HG02759 (cell line): ENCODE measurements around the gene C10orf105.

Experiments used
- ATAC-seq: cut with Tn5 transposase; IDR thresholded peaks from one replicate; pipeline ENCODE4 v1.9.1; 2021; ENCODE audit warnings: mild to moderate bottlenecking, moderate library complexity; ENCODE audit not compliant: unreplicated experiment

Gene C10orf105

GRCh38 chr10:71700731-71701368, 18.7 kb downstream of the C10orf105 start:
- ATAC-seq = no peak

- ATAC-seq = no peak
Measured at GRCh38 chr10:71698737-71699136, 20.8 kb downstream of the C10orf105 start.

GRCh38 chr10:71697938-71698709, 21.5 kb downstream of the C10orf105 start:
- no peak for ATAC-seq

GRCh38 chr10:71696628-71697326, 22.8 kb downstream of the C10orf105 start:
- ATAC-seq = no peak

- no peak for ATAC-seq
Measured at GRCh38 chr10:71695502-71696476, 23.8 kb downstream of the C10orf105 start.

GRCh38 chr10:71694567-71694968, 25.0 kb downstream of the C10orf105 start:
- ATAC-seq = peak; percentile 86

- ATAC-seq = peak; percentile 22
Measured at GRCh38 chr10:71694039-71694501, 25.5 kb downstream of the C10orf105 start.

GRCh38 chr10:71693377-71693776, 26.2 kb downstream of the C10orf105 start:
- no peak for ATAC-seq

GRCh38 chr10:71692598-71693306, 26.8 kb downstream of the C10orf105 start:
- no peak for ATAC-seq

GRCh38 chr10:71691405-71691804, 28.2 kb downstream of the C10orf105 start:
- ATAC-seq = no peak

- no peak for ATAC-seq
Measured at GRCh38 chr10:71690094-71690720, 29.4 kb downstream of the C10orf105 start.

- ATAC-seq = no peak
Measured at GRCh38 chr10:71688256-71688655, 31.3 kb downstream of the C10orf105 start.

GRCh38 chr10:71687480-71687879, 32.1 kb downstream of the C10orf105 start:
- no peak for ATAC-seq

- ATAC-seq = no peak
Measured at GRCh38 chr10:71687077-71687476, 32.5 kb downstream of the C10orf105 start.

GRCh38 chr10:71685554-71686232, 33.9 kb downstream of the C10orf105 start:
- ATAC-seq = no peak

GRCh38 chr10:71684356-71685173, 35.0 kb downstream of the C10orf105 start:
- ATAC-seq = no peak

GRCh38 chr10:71683301-71683700, 36.3 kb downstream of the C10orf105 start:
- ATAC-seq = no peak

- no peak for ATAC-seq
Measured at GRCh38 chr10:71681977-71682376, 37.6 kb downstream of the C10orf105 start.
